Activated naive CD8-positive, alpha-beta T cell treated with anti-CD3 and anti-CD28 coated beads, Interleukin-2, amount 10 ng/mL, durations not matched to agents 7 days and 5 days (primary cell): ENCODE data around the gene PCAT7. TPM values are rescaled to one million over a fixed set of nuclear protein-coding genes. Genes with fewer than 3 reads are reported as not detected.
"Not testable (repeated sequence)": the region's sequence is repeated elsewhere in the genome, so short reads cannot be mapped to it uniquely, and the experiment has no call there.

Experiments
- ATAC-seq: fragments of 150-1000 bp; cut with Tn5 transposase; one replicate; pipeline ENCODE4 v1.10.0; 2021; ENCODE audit warnings: low read depth, moderate library complexity
- POLR2A ChIA-PET: fragments of 350-600 bp; sonication (Branson Sonifier 250); formaldehyde crosslinking; loops from one replicate; lab custom pipeline; 2021; ENCODE audit warnings: antibody characterized with exemption; lab: Charles Lee
- DNase-seq: peaks from one replicate; pipeline ENCODE4 v3.0.0; 2021
- H3K27ac Mint-ChIP-seq: one replicate; pipeline ENCODE4 v1.8.0; 2022; ENCODE audit warnings: mild to moderate bottlenecking, mixed read lengths
- H3K27me3 Mint-ChIP-seq: one replicate; pipeline ENCODE4 v1.8.0; 2022; ENCODE audit warnings: mild to moderate bottlenecking, moderate library complexity, mixed read lengths
- H3K36me3 Mint-ChIP-seq: one replicate; pipeline ENCODE4 v1.8.0; 2021; ENCODE audit warnings: mild to moderate bottlenecking, mixed read lengths
- H3K4me1 Mint-ChIP-seq: one replicate; pipeline ENCODE4 v1.8.0; 2021; ENCODE audit warnings: mixed read lengths
- H3K4me3 Mint-ChIP-seq: one replicate; pipeline ENCODE4 v1.8.0; 2022; ENCODE audit warnings: mild to moderate bottlenecking, moderate library complexity, mixed read lengths
- H3K9me3 Mint-ChIP-seq: one replicate; pipeline ENCODE4 v1.8.0; 2021; ENCODE audit warnings: mixed read lengths
- total RNA-seq, 2 experiments: library from RNA; stranded (reverse); gene quantifications; one replicate each; pipeline ENCODE4 v1.2.3, GENCODE V29; 2021

The PCAT7 gene
- total RNA-seq, 2 experiments from 2014 or later: not detected

DNA sequence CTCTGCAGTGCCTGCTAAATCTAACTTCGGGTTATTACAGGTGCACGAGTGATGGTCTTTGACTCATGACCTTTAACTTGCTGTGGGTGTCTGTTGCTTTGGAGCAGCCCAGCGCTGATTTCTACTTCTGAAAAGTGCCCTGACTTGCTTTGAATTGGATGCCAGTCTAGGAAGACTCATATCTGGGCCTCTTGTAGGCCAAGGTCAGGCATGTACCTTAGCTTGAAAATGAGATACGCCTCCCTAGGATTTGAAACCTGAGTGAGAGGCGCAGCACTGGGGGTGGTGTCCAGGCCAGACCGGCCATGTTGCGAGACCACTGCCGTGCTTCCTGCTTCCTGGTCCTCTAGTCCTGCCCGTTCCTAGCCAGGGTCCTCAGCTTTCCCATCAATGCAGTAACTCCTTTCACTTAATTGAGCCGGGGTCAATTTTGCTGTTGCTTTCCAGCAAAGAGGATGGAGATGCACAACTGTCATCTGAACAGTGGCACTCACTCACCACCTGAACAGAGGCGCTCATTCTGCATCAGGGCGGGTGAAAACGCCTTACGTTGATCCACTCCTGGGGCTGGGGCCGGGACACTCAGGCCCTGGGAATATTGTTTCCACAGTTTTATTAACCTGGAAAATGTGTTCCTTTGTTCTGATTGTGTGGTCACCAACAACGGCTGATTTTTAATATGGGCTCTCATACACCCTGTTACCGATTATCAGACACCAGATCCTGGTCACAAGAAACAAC lies 14.3 kb downstream of the PCAT7 start:
- Mint-ChIP-seq H3K36me3 (no peaks in the 10 kb centered on the region), H3K4me1 (no peaks in the 10 kb centered on the region), H3K27me3 (peaks cover 8% of the 10 kb centered on the region), H3K4me3 (no peak overlapping the region), H3K27ac (no peak overlapping the region), H3K9me3 (no peaks in the 10 kb centered on the region)
- DNase-seq: no peak
- ATAC-seq: no peak
- POLR2A ChIA-PET: no interaction called here

DNA sequence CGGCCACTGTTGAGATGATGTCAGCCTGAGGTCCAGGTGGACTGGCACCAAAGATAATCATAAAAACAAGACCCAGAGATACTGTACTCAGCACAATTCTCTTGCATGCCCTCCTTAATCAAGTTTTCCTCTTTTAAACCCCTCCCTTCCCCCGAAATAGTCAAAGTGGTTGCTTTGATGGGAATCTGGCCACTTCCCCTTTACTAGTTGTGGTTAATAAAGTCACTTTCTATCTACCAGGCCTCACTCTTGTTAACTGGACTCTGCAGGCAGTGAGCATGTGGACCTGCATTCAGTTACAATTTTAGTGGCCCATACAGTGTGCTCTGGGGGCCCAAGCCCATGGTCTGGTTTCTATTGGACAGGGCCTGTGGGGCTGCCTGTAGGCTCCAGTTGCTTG lies 21.2 kb downstream of the PCAT7 start:
- DNase-seq: no peak
- H3K27ac Mint-ChIP-seq: no peak overlapping the region
- POLR2A ChIA-PET: no interaction called here
- ATAC-seq: no peak
- no peak overlapping the region for H3K4me3 Mint-ChIP-seq
- peaks cover 1% of the 10 kb centered on the region for H3K36me3 Mint-ChIP-seq
- H3K9me3 Mint-ChIP-seq: no peaks in the 10 kb centered on the region
- peaks cover 6% of the 10 kb centered on the region for H3K27me3 Mint-ChIP-seq
- H3K4me1 Mint-ChIP-seq: peaks cover 7% of the 10 kb centered on the region

DNA sequence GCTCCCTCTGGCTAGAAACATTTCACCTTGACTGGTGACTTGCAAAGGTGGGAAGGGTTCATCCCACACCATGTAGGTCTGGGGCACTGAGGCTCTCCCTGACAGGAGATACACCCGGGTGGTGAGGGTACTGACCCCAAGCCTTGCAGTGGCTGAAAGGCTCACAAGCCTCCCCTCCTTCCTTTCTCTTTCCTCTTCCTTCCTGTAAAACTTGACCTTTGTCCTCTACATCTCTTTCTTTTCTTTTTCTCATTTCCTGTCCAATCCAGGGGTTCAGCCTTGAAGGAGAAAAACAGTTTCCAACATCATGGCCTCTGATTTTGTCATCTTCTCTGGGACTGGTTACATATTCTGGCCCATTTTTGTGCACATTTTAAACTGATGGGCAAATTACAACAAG lies 22.2 kb downstream of the PCAT7 start:
- no peak overlapping the region for H3K4me3 Mint-ChIP-seq
- H3K4me1 Mint-ChIP-seq: peaks cover 7% of the 10 kb centered on the region
- peaks cover 5% of the 10 kb centered on the region for H3K27me3 Mint-ChIP-seq
- H3K9me3 Mint-ChIP-seq: no peaks in the 10 kb centered on the region
- POLR2A ChIA-PET: no interaction called here
- no peak for ATAC-seq
- no peak overlapping the region for H3K27ac Mint-ChIP-seq
- no peak for DNase-seq
- peaks cover 1% of the 10 kb centered on the region for H3K36me3 Mint-ChIP-seq

DNA sequence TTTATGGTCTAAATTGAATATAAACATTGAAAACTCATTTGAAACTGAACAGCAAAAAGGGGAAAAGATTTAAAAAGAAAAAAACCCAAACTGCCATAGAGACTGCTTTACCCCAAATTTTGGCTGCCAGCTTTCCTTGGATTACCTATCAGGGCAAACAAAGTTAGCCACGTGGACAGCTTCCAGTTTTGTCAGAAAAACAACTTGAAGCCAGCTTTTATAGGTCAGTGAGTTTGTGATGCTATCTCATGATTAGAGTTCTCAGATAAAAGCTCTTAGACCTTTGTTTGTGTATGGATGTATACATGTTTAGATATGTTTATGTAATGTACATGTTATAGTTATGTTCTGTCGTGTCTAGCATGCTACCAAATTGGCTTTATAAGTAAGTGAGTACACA lies 22.7 kb downstream of the PCAT7 start:
- no peak for ATAC-seq
- H3K9me3 Mint-ChIP-seq: no peaks in the 10 kb centered on the region
- H3K36me3 Mint-ChIP-seq: peaks cover 1% of the 10 kb centered on the region
- POLR2A ChIA-PET: no interaction called here
- H3K27ac Mint-ChIP-seq: no peak overlapping the region
- no peak for DNase-seq
- H3K27me3 Mint-ChIP-seq: no peaks in the 10 kb centered on the region
- H3K4me3 Mint-ChIP-seq: no peak overlapping the region
- H3K4me1 Mint-ChIP-seq: peaks cover 7% of the 10 kb centered on the region

DNA sequence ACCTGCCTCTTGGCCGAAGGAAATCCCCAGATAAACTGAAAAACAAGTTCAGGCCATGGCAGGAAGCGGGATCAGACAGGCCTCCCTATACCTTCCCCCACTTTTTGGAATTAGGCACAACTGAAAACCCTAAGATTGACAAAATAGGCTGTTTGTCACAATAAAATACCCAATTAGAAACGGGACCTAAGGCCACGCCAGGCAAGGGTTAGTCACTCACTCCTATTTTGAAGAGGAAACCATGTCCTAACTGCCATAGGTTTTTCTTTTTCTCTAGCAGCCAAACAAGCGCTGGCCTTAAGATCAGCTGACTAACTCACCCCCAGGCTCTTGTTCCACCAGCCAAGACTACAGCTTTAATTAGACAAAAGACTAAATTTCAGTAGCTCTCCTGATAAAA lies 26.8 kb downstream of the PCAT7 start:
- H3K4me3 Mint-ChIP-seq: no peak overlapping the region
- no peak overlapping the region for H3K27ac Mint-ChIP-seq
- H3K36me3 Mint-ChIP-seq: peaks cover 1% of the 10 kb centered on the region
- ATAC-seq (no peak), DNase-seq (no peak)
- POLR2A ChIA-PET: no interaction called here
- H3K9me3 Mint-ChIP-seq: no peaks in the 10 kb centered on the region
- H3K27me3 Mint-ChIP-seq: no peaks in the 10 kb centered on the region
- peaks cover 21% of the 10 kb centered on the region for H3K4me1 Mint-ChIP-seq

DNA sequence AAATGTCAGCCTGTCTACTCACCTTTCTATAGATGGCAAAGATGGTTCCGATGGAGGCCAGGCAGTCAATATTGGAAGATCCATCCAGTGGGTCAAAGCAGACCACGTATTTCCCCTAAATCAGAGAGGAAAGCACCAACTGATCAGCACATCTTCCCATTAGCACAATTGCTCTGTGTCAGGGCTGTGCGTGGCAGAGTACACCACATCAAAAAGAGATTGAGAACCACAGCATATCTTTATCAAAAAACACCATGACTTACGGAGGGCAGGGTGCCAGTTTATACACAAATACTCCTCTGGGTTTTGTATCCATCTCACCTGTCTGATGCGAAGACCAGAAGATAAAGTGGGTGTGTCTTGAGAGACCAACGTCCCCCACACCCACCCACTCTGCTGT lies 29.7 kb downstream of the PCAT7 start:
- ATAC-seq (peak; percentile 65), DNase-seq (no peak)
- H3K36me3 Mint-ChIP-seq: no peaks in the 10 kb centered on the region
- no peaks in the 10 kb centered on the region for H3K9me3 Mint-ChIP-seq
- H3K4me1 Mint-ChIP-seq: peaks cover 19% of the 10 kb centered on the region
- H3K4me3 Mint-ChIP-seq: no peak overlapping the region
- no peaks in the 10 kb centered on the region for H3K27me3 Mint-ChIP-seq
- POLR2A ChIA-PET: no interaction called here
- no peak overlapping the region for H3K27ac Mint-ChIP-seq

DNA sequence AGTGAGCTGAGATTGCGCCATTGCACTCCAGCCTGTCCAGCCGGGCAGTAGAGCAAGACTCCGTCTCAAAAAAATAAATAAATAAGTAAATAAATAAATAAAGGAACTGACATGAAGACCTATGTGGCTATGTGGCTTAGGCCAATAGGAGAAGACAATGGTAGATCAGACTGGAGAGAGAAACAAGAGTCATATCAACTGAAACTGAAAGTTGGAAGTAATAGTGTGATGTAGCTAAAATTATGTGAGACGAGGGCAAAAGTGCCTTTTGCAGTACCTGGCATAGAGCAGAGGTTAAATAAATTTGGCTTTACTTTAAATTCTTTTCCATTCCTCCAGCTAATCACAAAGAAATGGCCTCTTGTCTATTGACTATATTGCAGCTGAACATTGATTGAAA lies 31.4 kb downstream of the PCAT7 start:
- Mint-ChIP-seq H3K4me3 (peak overlapping the region; percentile 20), H3K27ac (no peak overlapping the region), H3K27me3 (peaks cover 3% of the 10 kb centered on the region), H3K36me3 (no peaks in the 10 kb centered on the region), H3K4me1 (peaks cover 19% of the 10 kb centered on the region), H3K9me3 (no peaks in the 10 kb centered on the region)
- ATAC-seq (peak; percentile 26), DNase-seq (no peak)
- POLR2A ChIA-PET: no interaction called here

DNA sequence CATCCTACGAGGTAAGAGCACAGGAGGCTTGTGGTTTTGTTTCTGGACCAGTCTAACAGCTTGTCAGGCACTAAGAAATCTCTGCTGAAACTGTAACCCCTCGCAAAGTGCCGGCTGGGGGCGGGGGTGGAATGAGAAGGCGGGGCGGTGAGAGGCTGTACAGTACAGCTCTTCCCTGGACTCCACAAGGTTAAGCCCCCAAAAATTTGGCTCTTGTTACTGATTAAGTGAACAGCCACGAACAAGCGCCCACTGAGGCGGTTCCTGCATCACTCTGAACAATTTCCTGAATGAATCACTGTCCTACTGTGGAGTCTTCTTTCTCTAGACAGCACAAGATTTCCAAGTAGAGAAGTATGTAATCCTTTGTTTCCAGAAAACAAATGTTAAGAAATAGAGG lies 31.9 kb downstream of the PCAT7 start:
- ATAC-seq: no peak
- Mint-ChIP-seq H3K4me3 (peak overlapping the region; percentile 20), H3K27ac (no peak overlapping the region), H3K9me3 (no peaks in the 10 kb centered on the region), H3K27me3 (peaks cover 3% of the 10 kb centered on the region), H3K36me3 (no peaks in the 10 kb centered on the region), H3K4me1 (peaks cover 19% of the 10 kb centered on the region)
- DNase-seq: no peak
- POLR2A ChIA-PET: no interaction called here

DNA sequence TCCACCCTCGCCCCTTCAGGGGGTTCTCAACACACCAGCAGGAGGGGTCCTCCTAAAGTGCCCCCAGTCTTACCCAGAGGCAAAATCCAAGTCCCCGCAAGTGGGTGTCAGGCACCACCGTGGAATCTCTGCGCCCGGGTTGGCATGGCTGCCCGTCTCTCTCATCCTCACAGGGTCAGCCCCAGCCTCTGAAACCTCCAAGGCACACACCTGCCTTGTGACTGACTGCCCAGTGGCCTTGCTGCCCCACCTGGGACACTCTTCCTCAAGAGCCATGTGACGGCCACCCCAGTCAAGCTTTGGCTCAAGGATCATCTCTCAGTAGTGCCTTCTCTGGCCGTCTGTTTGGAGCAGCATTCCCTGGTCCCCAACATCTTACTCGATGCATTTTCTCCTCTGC lies 33.8 kb downstream of the PCAT7 start:
- DNase-seq (no peak), ATAC-seq (no peak)
- Mint-ChIP-seq H3K4me1 (peaks cover 19% of the 10 kb centered on the region), H3K36me3 (no peaks in the 10 kb centered on the region), H3K27me3 (peaks cover 5% of the 10 kb centered on the region), H3K4me3 (no peak overlapping the region), H3K27ac (no peak overlapping the region), H3K9me3 (no peaks in the 10 kb centered on the region)
- POLR2A ChIA-PET: no interaction called here

DNA sequence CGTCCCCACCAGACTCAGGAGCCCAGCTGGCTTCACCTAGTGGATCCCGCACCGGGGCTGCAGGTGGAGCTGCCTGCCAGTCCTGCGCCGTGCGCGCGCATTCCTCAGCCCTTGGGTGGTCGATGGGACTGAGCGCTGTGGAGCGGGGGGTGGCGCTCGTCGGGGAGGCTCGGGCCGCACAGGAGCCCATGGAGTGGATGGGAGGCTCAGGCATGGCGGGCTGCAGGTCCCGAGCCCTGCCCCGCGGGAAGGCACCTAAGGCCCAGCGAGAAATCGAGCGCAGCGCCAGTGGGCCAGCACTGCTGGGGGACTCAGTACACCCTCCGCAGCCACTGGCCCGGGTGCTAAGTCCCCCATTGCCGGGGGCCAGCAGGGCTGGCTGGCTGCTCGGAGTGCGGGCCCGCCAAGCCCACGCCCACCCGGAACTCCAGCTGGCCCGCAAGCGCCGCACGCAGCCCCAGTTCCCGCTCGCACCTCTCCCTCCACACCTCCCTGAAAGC lies 36.2 kb downstream of the PCAT7 start:
- H3K27me3 Mint-ChIP-seq, H3K27ac Mint-ChIP-seq, H3K4me1 Mint-ChIP-seq, ATAC-seq, H3K4me3 Mint-ChIP-seq, POLR2A ChIA-PET, DNase-seq, H3K36me3 Mint-ChIP-seq, H3K9me3 Mint-ChIP-seq: not testable (repeated sequence)

DNA sequence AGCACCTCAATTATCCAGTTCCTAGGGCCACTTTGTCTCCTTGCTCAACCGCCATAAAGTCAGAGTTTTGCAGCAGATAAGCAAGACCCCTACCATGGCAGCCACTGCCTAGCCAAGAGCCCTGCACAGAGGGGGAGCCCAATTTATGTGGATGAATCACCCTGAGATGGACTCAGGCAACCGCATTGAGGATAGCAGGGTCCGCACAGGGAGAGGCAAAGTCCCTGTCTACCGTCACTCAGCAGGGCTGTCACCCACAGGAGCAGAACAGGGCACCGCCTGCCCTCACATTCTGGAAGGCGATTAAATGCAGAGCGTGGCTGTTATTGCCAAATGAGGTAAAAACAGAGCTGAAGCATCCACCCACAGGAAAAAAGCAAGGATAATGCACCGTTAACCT lies 37.0 kb downstream of the PCAT7 start:
- no peaks in the 10 kb centered on the region for H3K36me3 Mint-ChIP-seq

DNA sequence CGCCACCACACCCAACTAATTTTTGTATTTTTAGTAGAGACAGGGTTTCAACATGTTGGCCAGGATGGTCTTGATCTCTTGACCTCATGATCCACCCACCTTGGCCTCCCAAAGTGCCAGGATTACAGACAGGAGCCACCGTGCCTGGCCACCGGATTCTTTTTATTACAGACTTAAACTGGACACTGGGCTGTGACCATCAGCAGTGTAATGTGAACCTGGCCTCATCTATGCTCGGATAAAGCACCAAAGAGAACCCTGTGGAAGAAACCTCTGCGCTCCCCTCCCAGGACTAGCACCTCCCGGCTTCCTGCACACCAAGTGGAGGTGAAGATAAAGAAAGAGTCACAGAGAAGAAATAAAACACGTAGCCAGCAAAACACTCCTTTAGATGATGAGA lies 37.8 kb downstream of the PCAT7 start:
- H3K9me3 Mint-ChIP-seq, H3K4me1 Mint-ChIP-seq, DNase-seq, H3K27me3 Mint-ChIP-seq, H3K27ac Mint-ChIP-seq, H3K4me3 Mint-ChIP-seq, ATAC-seq, POLR2A ChIA-PET, H3K36me3 Mint-ChIP-seq: not testable (repeated sequence)

More for the DNA sequence above, 37.0 kb downstream of the PCAT7 start:
- Mint-ChIP-seq H3K27ac (no peak overlapping the region), H3K4me3 (no peak overlapping the region), H3K9me3 (no peaks in the 10 kb centered on the region), H3K27me3 (peaks cover 7% of the 10 kb centered on the region), H3K4me1 (peaks cover 1% of the 10 kb centered on the region)
- no peak for ATAC-seq
- DNase-seq: no peak
- POLR2A ChIA-PET: no interaction called here

DNA sequence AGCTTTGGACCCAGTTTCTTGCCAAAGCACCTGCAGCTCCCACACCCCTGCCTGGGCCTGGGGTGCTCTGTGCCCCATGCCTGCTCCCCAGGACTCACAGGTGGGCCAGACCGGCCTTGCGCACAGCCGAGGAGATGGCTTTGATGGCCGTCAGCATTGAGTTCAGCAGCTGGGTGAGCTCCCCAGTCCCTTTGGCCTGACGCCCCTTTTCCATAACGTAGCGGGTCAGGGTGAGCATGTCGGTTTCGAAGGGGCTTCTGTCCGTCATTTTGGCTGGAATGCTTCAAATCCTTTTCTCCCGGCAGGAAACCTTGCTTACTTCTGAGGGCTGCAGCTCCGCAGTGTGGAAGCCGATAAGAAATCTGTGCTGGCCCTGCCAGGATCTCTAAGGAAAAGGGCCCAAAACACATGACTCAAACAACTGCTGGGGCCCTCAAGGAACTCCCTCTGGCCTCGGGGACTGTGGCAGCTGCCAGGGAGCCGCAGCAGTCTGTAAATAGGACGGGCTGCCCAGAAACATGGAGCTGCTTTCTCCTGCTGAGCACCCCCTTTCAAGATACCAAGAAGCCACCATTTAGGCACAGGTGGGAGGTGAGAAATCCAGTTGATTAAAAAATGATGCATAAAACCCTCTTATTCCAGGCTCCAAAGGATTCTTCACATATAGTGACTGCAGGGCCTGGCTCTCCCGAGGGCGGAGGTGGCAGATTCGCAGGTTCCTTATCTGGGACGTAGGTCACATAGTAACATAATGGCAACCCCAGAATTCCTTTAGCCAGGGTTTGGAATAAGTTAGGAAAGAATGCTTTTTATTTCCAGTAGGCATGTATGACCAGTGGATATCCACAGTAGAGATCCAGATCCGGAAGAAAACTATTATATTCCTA lies 38.8 kb downstream of the PCAT7 start, which contains the start of gene FBP2:
FBP2 (minus strand) TSS at position 366 of the 887 bp plus-strand sequence; CDS start at position 268, 98 bp downstream.
- no peak for ATAC-seq
- no peak within 1 kb of the TSS for H3K27ac Mint-ChIP-seq
- DNase-seq: no peak
- no peak within 1 kb of the TSS for H3K4me3 Mint-ChIP-seq
- H3K27me3 Mint-ChIP-seq: peaks cover 7% of the 10 kb centered on the region
- no peaks in the 10 kb centered on the region for H3K36me3 Mint-ChIP-seq
- no peaks in the 10 kb centered on the region for H3K9me3 Mint-ChIP-seq
- H3K4me1 Mint-ChIP-seq: no peaks in the 10 kb centered on the region
- POLR2A ChIA-PET: no interaction called here

DNA sequence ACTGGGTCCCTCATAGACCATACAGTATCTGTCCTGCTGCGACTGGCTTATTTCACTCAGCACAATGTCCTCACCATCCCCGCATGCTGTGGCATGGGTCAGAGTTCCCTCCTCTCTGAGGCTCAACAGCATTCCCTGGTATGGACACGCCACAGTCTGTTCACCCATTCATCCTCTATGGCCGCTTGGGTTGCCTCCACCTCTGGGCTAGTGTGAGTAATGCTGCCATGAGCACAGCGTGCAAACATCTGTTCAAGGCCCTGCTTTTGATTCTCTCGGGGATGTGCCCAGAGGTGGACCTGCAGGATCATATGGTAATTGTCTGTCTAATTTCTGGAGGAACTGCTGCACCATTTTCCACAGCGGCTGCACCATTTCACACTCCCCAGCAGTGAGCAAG lies 44.2 kb downstream of the PCAT7 start:
- Mint-ChIP-seq H3K27me3 (peaks cover 7% of the 10 kb centered on the region), H3K9me3 (no peaks in the 10 kb centered on the region), H3K36me3 (no peaks in the 10 kb centered on the region), H3K27ac (no peak overlapping the region), H3K4me1 (peaks cover 3% of the 10 kb centered on the region), H3K4me3 (no peak overlapping the region)
- DNase-seq (no peak), ATAC-seq (no peak)
- POLR2A ChIA-PET: no interaction called here
